ENCODE measurements around the gene MDM2.
"Not testable (repeated sequence)": the region's sequence is repeated elsewhere in the genome, so short reads cannot be mapped to it uniquely, and the experiment has no call there.

MDM2 gene

GRCh38 chr12:68824597-68825250 lies 16.7 kb downstream of the MDM2 start:
- no peak overlapping the region for H3K27ac Mint-ChIP-seq
- peaks cover 23% of the 10 kb centered on the region for H3K4me1 Mint-ChIP-seq (ENCODE audit: low read depth)
- H3K9me3 Mint-ChIP-seq, result no peaks in the 10 kb centered on the region
- peaks cover 72% of the 10 kb centered on the region for H3K36me3 Mint-ChIP-seq (ENCODE audit: low read depth)
- H3K4me3 Mint-ChIP-seq, result no peak overlapping the region
- H3K27me3 Mint-ChIP-seq, result no peaks in the 10 kb centered on the region

GRCh38 chr12:68825569-68826217 lies 17.7 kb downstream of the MDM2 start:
- no peak overlapping the region for H3K4me3 Mint-ChIP-seq
- H3K27ac Mint-ChIP-seq, result peak overlapping the region; percentile 56
- no peaks in the 10 kb centered on the region for H3K27me3 Mint-ChIP-seq
- H3K9me3 Mint-ChIP-seq, result no peaks in the 10 kb centered on the region
- peaks cover 68% of the 10 kb centered on the region for H3K36me3 Mint-ChIP-seq (ENCODE audit: low read depth)
- peaks cover 28% of the 10 kb centered on the region for H3K4me1 Mint-ChIP-seq (ENCODE audit: low read depth)

- H3K4me1 Mint-ChIP-seq (ENCODE audit: low read depth), result peaks cover 28% of the 10 kb centered on the region
- H3K4me3 Mint-ChIP-seq, result no peak overlapping the region
- H3K27me3 Mint-ChIP-seq, result no peaks in the 10 kb centered on the region
- no peaks in the 10 kb centered on the region for H3K9me3 Mint-ChIP-seq
- no peak overlapping the region for H3K27ac Mint-ChIP-seq
- H3K36me3 Mint-ChIP-seq (ENCODE audit: low read depth), result peaks cover 68% of the 10 kb centered on the region
These were observed 20.1 kb downstream of the MDM2 start for GRCh38 chr12:68827895-68828671.

- Mint-ChIP-seq H3K4me1 (ENCODE audit: low read depth) (peaks cover 28% of the 10 kb centered on the region), H3K4me3 (no peak overlapping the region), H3K9me3 (no peaks in the 10 kb centered on the region), H3K27me3 (no peaks in the 10 kb centered on the region), H3K27ac (no peak overlapping the region), H3K36me3 (ENCODE audit: low read depth) (peaks cover 65% of the 10 kb centered on the region)
These were observed 20.7 kb downstream of the MDM2 start for GRCh38 chr12:68828672-68829068.

GRCh38 chr12:68831272-68831671 lies 23.3 kb downstream of the MDM2 start:
- Mint-ChIP-seq H3K27ac (no peak overlapping the region), H3K9me3 (no peaks in the 10 kb centered on the region), H3K4me1 (ENCODE audit: low read depth) (peaks cover 28% of the 10 kb centered on the region), H3K36me3 (ENCODE audit: low read depth) (peaks cover 57% of the 10 kb centered on the region), H3K4me3 (no peak overlapping the region), H3K27me3 (no peaks in the 10 kb centered on the region)

GRCh38 chr12:68831751-68832503 lies 23.9 kb downstream of the MDM2 start:
- H3K9me3 Mint-ChIP-seq, result no peaks in the 10 kb centered on the region
- H3K27ac Mint-ChIP-seq, result no peak overlapping the region
- no peaks in the 10 kb centered on the region for H3K27me3 Mint-ChIP-seq
- H3K4me3 Mint-ChIP-seq, result no peak overlapping the region
- peaks cover 26% of the 10 kb centered on the region for H3K4me1 Mint-ChIP-seq (ENCODE audit: low read depth)
- H3K36me3 Mint-ChIP-seq (ENCODE audit: low read depth), result peaks cover 57% of the 10 kb centered on the region

- no peaks in the 10 kb centered on the region for H3K9me3 Mint-ChIP-seq
- H3K27me3 Mint-ChIP-seq, result no peaks in the 10 kb centered on the region
- H3K4me3 Mint-ChIP-seq, result no peak overlapping the region
- H3K36me3 Mint-ChIP-seq (ENCODE audit: low read depth), result peaks cover 55% of the 10 kb centered on the region
- H3K27ac Mint-ChIP-seq, result no peak overlapping the region
- H3K4me1 Mint-ChIP-seq (ENCODE audit: low read depth), result peaks cover 20% of the 10 kb centered on the region
These were observed 24.5 kb downstream of the MDM2 start for GRCh38 chr12:68832504-68832867.

GRCh38 chr12:68833508-68833907 lies 25.5 kb downstream of the MDM2 start:
- Mint-ChIP-seq H3K4me3 (no peak overlapping the region), H3K4me1 (ENCODE audit: low read depth) (peaks cover 20% of the 10 kb centered on the region), H3K27ac (no peak overlapping the region), H3K9me3 (no peaks in the 10 kb centered on the region), H3K36me3 (ENCODE audit: low read depth) (peaks cover 61% of the 10 kb centered on the region), H3K27me3 (no peaks in the 10 kb centered on the region)

- H3K27me3 Mint-ChIP-seq, result no peaks in the 10 kb centered on the region
- no peaks in the 10 kb centered on the region for H3K9me3 Mint-ChIP-seq
- peaks cover 67% of the 10 kb centered on the region for H3K36me3 Mint-ChIP-seq (ENCODE audit: low read depth)
- H3K4me3 Mint-ChIP-seq, result no peak overlapping the region
- H3K4me1 Mint-ChIP-seq (ENCODE audit: low read depth), result peaks cover 15% of the 10 kb centered on the region
- no peak overlapping the region for H3K27ac Mint-ChIP-seq
These were observed 27.4 kb downstream of the MDM2 start for GRCh38 chr12:68835333-68835908.

GRCh38 chr12:68837215-68837614 lies 29.2 kb downstream of the MDM2 start:
- H3K4me3 Mint-ChIP-seq, result no peak overlapping the region
- peaks cover 11% of the 10 kb centered on the region for H3K4me1 Mint-ChIP-seq (ENCODE audit: low read depth)
- no peak overlapping the region for H3K27ac Mint-ChIP-seq
- H3K27me3 Mint-ChIP-seq, result no peaks in the 10 kb centered on the region
- H3K9me3 Mint-ChIP-seq, result no peaks in the 10 kb centered on the region
- peaks cover 70% of the 10 kb centered on the region for H3K36me3 Mint-ChIP-seq (ENCODE audit: low read depth)

- H3K27ac Mint-ChIP-seq, result no peak overlapping the region
- H3K27me3 Mint-ChIP-seq, result no peaks in the 10 kb centered on the region
- no peaks in the 10 kb centered on the region for H3K9me3 Mint-ChIP-seq
- peaks cover 11% of the 10 kb centered on the region for H3K4me1 Mint-ChIP-seq (ENCODE audit: low read depth)
- H3K4me3 Mint-ChIP-seq, result no peak overlapping the region
- H3K36me3 Mint-ChIP-seq (ENCODE audit: low read depth), result peaks cover 71% of the 10 kb centered on the region
These were observed 30.3 kb downstream of the MDM2 start for GRCh38 chr12:68838046-68838886.

- Mint-ChIP-seq H3K4me1 (ENCODE audit: low read depth) (peaks cover 11% of the 10 kb centered on the region), H3K36me3 (ENCODE audit: low read depth) (peaks cover 76% of the 10 kb centered on the region), H3K27ac (no peak overlapping the region), H3K9me3 (no peaks in the 10 kb centered on the region), H3K4me3 (no peak overlapping the region), H3K27me3 (no peaks in the 10 kb centered on the region)
These were observed 31.5 kb downstream of the MDM2 start for GRCh38 chr12:68839183-68840147.

GRCh38 chr12:68841175-68841574 lies 33.2 kb downstream of the MDM2 start:
- not testable (repeated sequence) for H3K4me1 Mint-ChIP-seq (ENCODE audit: low read depth); H3K27me3 Mint-ChIP-seq; H3K27ac Mint-ChIP-seq; H3K4me3 Mint-ChIP-seq; H3K9me3 Mint-ChIP-seq
- H3K36me3 Mint-ChIP-seq (ENCODE audit: low read depth), result peaks cover 76% of the 10 kb centered on the region

Data from stimulated activated naive CD8-positive, alpha-beta T cell treated with anti-CD3 and anti-CD28 coated beads, Interleukin-15, Interleukin-2, amounts not matched to agents 100 ng/mL and 50 ng/mL, for 24 hours (primary cell).